Esophagus muscularis mucosa (tissue), 4 donors: ENCODE results near the gene CDK19. TPM values are rescaled to one million over a fixed set of nuclear protein-coding genes. Genes with fewer than 3 reads are reported as not detected.
"Not testable (repeated sequence)": the region's sequence is repeated elsewhere in the genome, so short reads cannot be mapped to it uniquely, and the experiment has no call there.

Source experiments
- DNase-seq: peaks from one replicate; pipeline ENCODE4 v3.0.0-alpha.2; 2017; ENCODE audit errors: extremely low spot score
- H3K27ac ChIP-seq, 4 donors: fragments of 200-600 bp; sonication (generic); replicated peaks in 1 of 4; 1 replicate in 3 of 4; 2 replicates in 1 of 4; pipeline ENCODE4 v1.5.1; 2016 to 2019; ENCODE audit warnings: mild to moderate bottlenecking in 1 of 4
- H3K27me3 ChIP-seq, 4 donors: fragments of 200-600 bp; sonication (generic); one replicate each; pipeline versions ENCODE4 v1.5.1 to v1.6.0; 2016 to 2019
- H3K36me3 ChIP-seq, 4 donors: fragments of 200-600 bp; sonication (generic); one replicate each; pipeline ENCODE4 v1.5.1; 2016 to 2019
- H3K4me1 ChIP-seq, 4 donors: fragments of 200-600 bp; sonication (generic); one replicate each; pipeline ENCODE4 v1.5.1; 2016 to 2019
- H3K4me3 ChIP-seq, 4 donors: fragments of 200-600 bp; sonication (generic); 1 replicate in 2 of 4; 2 replicates in 2 of 4; pipeline ENCODE4 v1.5.1; 2016 to 2019; ENCODE audit warnings: mild to moderate bottlenecking in 4 of 4, moderate library complexity in 1 of 4
- H3K9me3 ChIP-seq, 4 donors: fragments of 200-600 bp; sonication (generic); 1 replicate in 3 of 4; 2 replicates in 1 of 4; pipeline ENCODE4 v1.5.1; 2016 to 2019
- EP300 ChIP-seq: sonication (generic); formaldehyde crosslinking; IDR thresholded peaks from one replicate; pipeline ENCODE4 v1.6.1; 2017; ENCODE audit warnings: antibody characterized with exemption
- POLR2A ChIP-seq: fragments of 450-650 bp; IDR thresholded peaks from one replicate; pipeline ENCODE4 v1.6.1; 2017; ENCODE audit warnings: antibody characterized with exemption, moderate library complexity, mild to moderate bottlenecking, low read depth
- POLR2AphosphoS5 ChIP-seq, 2 donors: sonication (generic); formaldehyde crosslinking; IDR thresholded peaks; one replicate each; pipeline ENCODE4 v1.6.1; 2017; ENCODE audit warnings: antibody characterized with exemption in 2 of 2
- WGBS: methylation state at CpG from one replicate; pipeline ENCODE4 v1.1.5; 2018; 5-methylcytosine and 5-hydroxymethylcytosine counted together
- intact Hi-C: fragments of 100-400 bp; cut with DNase I; formaldehyde crosslinking; loops from one replicate; pipeline ENCODE4 v1.15.1; 2023
- total RNA-seq, 4 donors: library from RNA; depleted of rRNA; stranded (reverse); fragments of >200 nt; gene quantifications; one replicate each; pipeline versions ENCODE4 v1.1.0 to v1.2.1, GENCODE V29; 2016
- TF ChIP-seq, protein P1 (sequence below), 3 experiments: fragments of 200-600 bp in 2 of 3; fragments of 450-650 bp in 1 of 3; sonication (generic) in 2 of 3; IDR thresholded peaks; one replicate each; pipeline ENCODE4 v1.5.1; 2017 to 2019; ENCODE audit warnings: antibody characterized with exemption in 3 of 3, mild to moderate bottlenecking in 2 of 3, moderate library complexity in 1 of 3

CDK19 gene
- total RNA-seq, 4 donors from 2014 or later, result 12.0 to 15.0 (median 13.6) TPM

- Histone ChIP-seq H3K4me3 (no peak overlapping the region), H3K36me3 (no peaks in the 10 kb centered on the region), H3K27me3 (no peaks in the 10 kb centered on the region), H3K9me3 (no peaks in the 10 kb centered on the region), H3K4me1 (peaks cover 11 to 22% (median 17%) of the 10 kb centered on the region in 4 donors), H3K27ac (no peak overlapping the region)
- no peak for DNase-seq
- TF ChIP-seq POLR2AphosphoS5 (IDR thresholded peaks at IDR 0.05) (no peak), POLR2A (no peak), EP300 (no peak)
- TF ChIP-seq, protein P1, sequence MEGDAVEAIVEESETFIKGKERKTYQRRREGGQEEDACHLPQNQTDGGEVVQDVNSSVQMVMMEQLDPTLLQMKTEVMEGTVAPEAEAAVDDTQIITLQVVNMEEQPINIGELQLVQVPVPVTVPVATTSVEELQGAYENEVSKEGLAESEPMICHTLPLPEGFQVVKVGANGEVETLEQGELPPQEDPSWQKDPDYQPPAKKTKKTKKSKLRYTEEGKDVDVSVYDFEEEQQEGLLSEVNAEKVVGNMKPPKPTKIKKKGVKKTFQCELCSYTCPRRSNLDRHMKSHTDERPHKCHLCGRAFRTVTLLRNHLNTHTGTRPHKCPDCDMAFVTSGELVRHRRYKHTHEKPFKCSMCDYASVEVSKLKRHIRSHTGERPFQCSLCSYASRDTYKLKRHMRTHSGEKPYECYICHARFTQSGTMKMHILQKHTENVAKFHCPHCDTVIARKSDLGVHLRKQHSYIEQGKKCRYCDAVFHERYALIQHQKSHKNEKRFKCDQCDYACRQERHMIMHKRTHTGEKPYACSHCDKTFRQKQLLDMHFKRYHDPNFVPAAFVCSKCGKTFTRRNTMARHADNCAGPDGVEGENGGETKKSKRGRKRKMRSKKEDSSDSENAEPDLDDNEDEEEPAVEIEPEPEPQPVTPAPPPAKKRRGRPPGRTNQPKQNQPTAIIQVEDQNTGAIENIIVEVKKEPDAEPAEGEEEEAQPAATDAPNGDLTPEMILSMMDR (IDR thresholded peaks at IDR 0.05), result no peak
- intact Hi-C loops, result loop anchor here (5.0 kb wide), 1 partner anchor 129 kb away; no protein-coding TSS in a partner anchor
- WGBS, result 87% methylated on average over 10 of the region's 10 CpGs
Measured at GRCh38 chr6:110810896-110811586, 4.2 kb downstream of the CDK19 start.

DNA sequence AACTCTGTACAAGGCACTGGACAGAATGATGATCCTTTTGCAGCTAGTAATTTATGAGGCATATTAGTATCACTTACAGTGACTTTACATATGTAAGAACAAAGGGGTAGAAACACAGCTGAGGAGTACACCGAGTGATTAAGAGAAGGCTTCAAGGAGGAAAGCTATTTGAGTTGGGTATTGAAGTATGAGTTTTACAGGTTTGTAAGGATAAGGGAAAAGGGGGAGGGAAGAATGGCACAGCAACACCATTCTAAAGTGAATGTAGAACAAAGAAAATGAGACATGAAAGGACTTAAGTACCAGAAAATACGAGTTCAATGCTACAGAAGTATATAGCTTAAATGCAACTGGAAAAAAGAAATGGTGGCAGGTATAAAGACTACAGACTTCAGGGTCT lies 5.5 kb downstream of the CDK19 start:
- H3K9me3 ChIP-seq, result no peaks in the 10 kb centered on the region
- TF ChIP-seq, protein P1 (IDR thresholded peaks at IDR 0.05), result no peak
- no peaks in the 10 kb centered on the region for H3K36me3 ChIP-seq
- 94% methylated on average over 2 of the region's 2 CpGs for WGBS
- no peak for DNase-seq
- no peak overlapping the region for H3K27ac ChIP-seq
- H3K4me1 ChIP-seq, result peaks cover 10 to 18% (median 14%) of the 10 kb centered on the region in 4 donors
- intact Hi-C loops, result loop anchor here (5.0 kb wide), 1 partner anchor 127 kb away; no protein-coding TSS in a partner anchor
- H3K4me3 ChIP-seq, result no peak overlapping the region
- H3K27me3 ChIP-seq, result no peaks in the 10 kb centered on the region

GRCh38 chr6:110802175-110802574 lies 13.1 kb downstream of the CDK19 start:
- DNase-seq, H3K9me3 ChIP-seq, H3K36me3 ChIP-seq, H3K4me1 ChIP-seq, H3K27ac ChIP-seq, H3K4me3 ChIP-seq, intact Hi-C loops, H3K27me3 ChIP-seq: not testable (repeated sequence)
- 95% methylated on average over 3 of the region's 3 CpGs for WGBS

DNA sequence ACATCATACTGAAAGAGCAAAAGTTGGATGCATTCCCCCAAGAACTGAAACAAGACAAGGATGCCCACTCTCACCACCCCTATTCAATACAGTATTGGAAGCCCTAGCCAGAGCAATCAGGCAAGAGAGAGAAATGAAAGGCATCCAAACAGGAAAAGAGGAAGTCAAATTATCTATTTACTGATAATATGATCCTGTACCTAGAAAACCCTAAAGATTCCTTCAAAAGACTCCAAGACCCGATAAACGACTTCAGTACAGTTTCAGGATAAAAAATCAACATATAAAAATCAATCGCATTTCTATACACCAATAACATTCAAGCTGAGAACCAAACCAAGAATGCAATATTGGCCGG lies 14.5 kb downstream of the CDK19 start:
- DNase-seq, result no peak
- WGBS, result 92% methylated on average over 4 of the region's 4 CpGs
- Histone ChIP-seq H3K9me3 (no peaks in the 10 kb centered on the region), H3K27ac (no peak overlapping the region), H3K27me3 (no peaks in the 10 kb centered on the region), H3K4me1 (no peaks in the 10 kb centered on the region), H3K4me3 (no peak overlapping the region), H3K36me3 (no peaks in the 10 kb centered on the region)
- no peak for TF ChIP-seq POLR2AphosphoS5 (IDR thresholded peaks at IDR 0.05)
- TF ChIP-seq, protein P1 (IDR thresholded peaks at IDR 0.05), result no peak
- TF ChIP-seq EP300, result no peak
- TF ChIP-seq POLR2A, result no peak
- intact Hi-C loops, result no loop called here

- no peak overlapping the region for H3K4me3 ChIP-seq
- H3K27ac ChIP-seq, result no peak overlapping the region
- TF ChIP-seq, protein P1 (IDR thresholded peaks at IDR 0.05), result no peak
- TF ChIP-seq EP300 (no peak), POLR2AphosphoS5 (IDR thresholded peaks at IDR 0.05) (no peak), POLR2A (no peak)
- DNase-seq, result no peak
- intact Hi-C loops, result no loop called here
- H3K27me3 ChIP-seq, result no peaks in the 10 kb centered on the region
- H3K36me3 ChIP-seq, result no peaks in the 10 kb centered on the region
- 95% methylated on average over 5 of the region's 5 CpGs for WGBS
- no peaks in the 10 kb centered on the region for H3K9me3 ChIP-seq
- no peaks in the 10 kb centered on the region for H3K4me1 ChIP-seq
Measured at GRCh38 chr6:110800196-110800838, 15.0 kb downstream of the CDK19 start.
